ENCODE measurements around the gene SLC38A7.
A peak's percentile ranks its signal among the peaks of the same experiment; 100 is the strongest.

Gene SLC38A7

DNA sequence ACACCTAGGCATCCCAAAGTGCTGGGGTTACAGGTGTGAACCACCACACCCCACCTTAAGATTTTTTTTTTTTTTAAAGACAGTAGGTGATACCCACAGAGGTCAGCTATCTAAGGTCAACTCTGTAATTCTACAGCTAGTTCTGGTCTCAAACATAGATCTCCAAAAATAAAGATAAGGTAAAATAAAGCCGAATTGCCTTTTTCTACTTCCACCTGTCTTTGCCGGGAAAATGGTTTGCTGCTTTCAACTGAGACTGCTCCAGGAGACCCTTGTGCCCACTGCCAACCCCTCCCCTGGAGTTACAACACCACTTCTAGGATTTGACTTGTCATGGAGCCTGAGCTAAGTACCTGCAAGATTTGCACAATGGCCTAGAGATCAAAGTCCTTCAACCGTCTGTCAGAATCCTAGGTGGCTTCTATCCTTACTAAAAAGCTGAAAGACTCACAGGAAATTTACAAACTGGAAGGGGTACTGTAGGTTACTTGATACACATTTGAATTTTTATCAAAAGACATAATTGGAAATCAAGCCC, 50.2 kb downstream of the SLC38A7 start:
- no peak for DNase-seq

DNA sequence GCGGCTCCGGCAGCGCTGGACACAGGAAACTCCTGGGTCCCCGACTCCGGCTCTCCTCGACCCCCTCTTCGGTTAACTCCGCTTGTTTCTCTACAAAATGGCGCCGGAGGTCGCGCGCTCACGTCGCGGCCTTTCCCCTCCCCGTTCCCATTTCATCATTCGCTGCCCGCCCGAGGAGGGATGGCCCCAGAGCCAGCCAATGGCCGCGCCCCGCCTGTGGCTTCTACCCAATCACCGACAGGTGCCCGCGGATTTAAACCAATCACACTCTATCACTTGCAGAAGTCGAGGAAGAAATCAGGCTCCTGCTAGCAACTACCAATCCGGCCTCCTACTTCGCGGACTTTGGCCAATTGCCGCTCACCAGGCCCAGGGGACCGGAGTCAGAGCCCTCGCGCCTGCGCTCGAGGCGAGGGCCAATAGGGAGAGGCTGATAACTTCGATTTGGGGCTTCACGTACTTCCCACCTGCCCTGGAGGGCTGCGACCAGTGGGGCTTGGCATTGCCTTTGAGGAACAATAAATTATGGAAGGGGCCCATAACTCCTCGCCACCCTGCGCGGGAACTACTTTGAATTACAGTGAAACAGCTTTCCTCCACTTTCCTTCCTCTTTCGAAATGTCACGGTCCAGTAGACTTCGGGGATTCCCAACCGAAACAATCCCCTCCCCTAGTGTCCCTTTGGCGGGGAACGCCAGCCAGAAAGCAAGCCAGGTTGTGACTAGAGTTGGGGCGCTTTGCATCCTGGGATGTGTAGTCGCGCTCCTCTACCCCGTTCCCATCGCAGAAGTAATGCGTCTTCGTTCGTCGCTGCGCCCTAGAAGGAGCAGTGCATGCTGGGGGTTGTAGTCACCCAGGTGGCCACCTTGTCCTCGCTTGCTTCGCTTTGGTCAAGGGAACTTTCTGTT, 54.6 kb downstream of the SLC38A7 start, which contains the start of gene CNOT1:
TSS of gene CNOT1 (minus strand) at position 94 of the 908 bp plus-strand sequence. CDS start 30,489 bp downstream, outside the sequence.
- DNase-seq, result peak; percentile 96 to 97

DNA sequence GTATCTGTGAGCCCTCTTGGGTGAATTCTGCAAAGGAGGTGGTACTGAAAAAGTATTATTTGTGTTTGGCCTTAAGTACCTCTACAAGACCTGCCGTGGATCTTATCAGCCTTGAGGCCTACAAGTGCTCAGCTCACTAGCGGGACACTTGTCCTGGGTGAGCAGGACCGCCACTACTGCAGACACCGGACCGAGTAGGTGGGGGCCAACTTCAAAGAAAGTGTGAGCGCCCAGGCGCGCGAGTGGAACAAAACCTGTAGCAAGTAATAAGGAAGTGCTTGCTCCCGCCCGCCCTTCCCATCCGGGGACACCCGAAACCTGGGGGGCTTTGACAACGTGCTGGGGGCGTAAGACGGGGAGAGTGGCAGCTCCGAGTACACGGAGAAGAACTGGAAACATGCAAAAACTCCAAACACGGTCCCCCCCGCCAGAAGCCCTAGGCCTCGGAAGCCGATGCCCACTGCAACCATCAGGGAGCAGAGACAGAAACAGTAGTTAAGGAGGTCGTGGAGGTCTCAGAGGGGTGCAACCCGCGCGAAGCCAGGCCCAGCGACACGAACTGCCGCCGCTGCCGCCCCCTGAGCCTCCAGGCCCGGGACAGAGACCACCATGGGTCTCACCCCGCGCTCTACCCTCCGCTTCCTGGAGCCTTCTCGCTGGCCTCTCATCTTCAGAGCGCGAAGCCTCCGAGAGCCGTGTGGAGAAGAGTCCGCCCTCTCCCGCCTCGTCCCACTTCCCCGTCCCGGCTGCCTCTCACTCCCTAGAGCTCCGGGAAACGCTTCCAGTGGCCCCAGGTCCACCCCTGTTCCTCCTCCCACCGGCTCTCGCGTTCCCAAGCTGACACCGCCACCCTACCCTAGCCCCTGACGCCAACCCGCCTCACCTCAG, 55.5 kb downstream of the SLC38A7 start:
- peak; percentile 59 to 61 for DNase-seq

DNA sequence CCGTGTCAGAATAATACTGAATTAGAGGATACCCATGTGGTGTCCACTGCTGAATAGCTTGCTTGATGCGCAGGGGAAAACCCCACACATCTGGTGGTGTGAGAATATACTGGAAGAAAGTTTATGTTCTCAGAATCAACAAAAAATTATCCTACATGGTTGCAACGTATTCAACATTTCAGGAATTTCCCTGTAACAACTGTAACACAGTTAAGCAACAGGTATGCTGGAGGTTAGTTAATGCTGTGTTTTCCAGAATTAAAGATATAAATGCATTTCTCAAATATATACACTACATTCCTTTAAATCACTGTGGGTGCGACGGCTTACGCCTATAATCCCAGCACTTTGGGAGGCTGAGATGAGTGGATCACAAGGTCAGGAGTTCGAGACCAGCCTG, 60.4 kb downstream of the SLC38A7 start:
- DNase-seq, result no peak

DNA sequence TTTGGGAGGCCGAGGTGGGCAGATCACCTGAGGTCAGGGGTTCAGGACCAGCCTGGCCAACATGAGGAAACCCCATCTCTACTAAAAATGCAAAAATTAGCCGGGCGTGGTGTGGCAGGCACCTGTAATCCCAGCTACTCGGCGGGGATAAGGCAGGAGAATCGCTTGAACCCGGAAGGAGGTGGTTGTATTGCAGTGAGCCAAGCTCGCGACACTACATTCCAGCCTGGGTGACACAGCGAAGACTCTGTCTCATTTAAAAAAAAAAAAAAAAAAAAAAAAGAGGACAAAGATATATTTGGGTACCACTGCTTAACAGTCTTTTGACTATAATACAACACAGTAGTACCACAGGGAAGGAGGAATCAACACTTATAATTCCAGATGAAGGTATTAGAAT, 64.2 kb downstream of the SLC38A7 start:
- DNase-seq, result no peak

DNA sequence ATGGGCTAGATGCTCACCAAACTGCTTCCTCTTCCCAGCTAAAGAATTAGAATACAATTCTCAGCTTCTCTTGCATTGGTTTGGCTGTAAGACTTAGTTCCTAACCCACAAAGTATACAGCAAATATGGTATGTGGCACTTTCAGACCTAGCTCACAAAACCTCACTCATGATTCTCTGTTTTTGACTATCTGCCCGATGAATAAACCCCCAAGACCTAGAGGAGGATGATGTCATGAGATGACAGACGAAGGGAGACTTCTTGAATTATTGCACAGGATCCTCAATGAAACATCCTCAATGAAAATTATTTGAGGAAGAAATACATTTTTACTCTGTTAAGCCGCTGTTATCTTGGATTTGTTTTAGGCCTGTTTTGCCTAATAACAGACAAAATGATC, 69.3 kb downstream of the SLC38A7 start:
- DNase-seq, result no peak
